Mesodermal cell (in vitro differentiated cells): ENCODE results near the gene DMRTC2.
A peak's percentile ranks its signal among the peaks of the same experiment; 100 is the strongest.

Experiments used
- H3K27ac ChIP-seq: 2 replicates; pipeline ENCODE4 v1.7.0; 2013; ENCODE audit warnings: mild to moderate bottlenecking, low read depth, low read length, moderate library complexity; ENCODE audit not compliant: severe bottlenecking
- H3K36me3 ChIP-seq: 2 replicates; pipeline ENCODE4 v1.7.1; 2013; ENCODE audit warnings: mild to moderate bottlenecking, low read length, moderate library complexity; ENCODE audit not compliant: control insufficient read depth, insufficient read depth
- H3K4me1 ChIP-seq: one replicate; pipeline ENCODE4 v1.7.1; 2013; ENCODE audit warnings: mild to moderate bottlenecking, low read length; ENCODE audit not compliant: insufficient read depth, control insufficient read depth, poor library complexity, severe bottlenecking
- H3K4me3 ChIP-seq: 2 replicates; pipeline ENCODE4 v1.7.0; 2013; ENCODE audit warnings: low read length, control low read depth, mild to moderate bottlenecking; ENCODE audit not compliant: insufficient read depth, poor library complexity, severe bottlenecking; ENCODE audit errors: extremely low read depth
- H3K9me3 ChIP-seq: 2 replicates; pipeline ENCODE4 v1.7.1; 2013; ENCODE audit warnings: mild to moderate bottlenecking, low read length, moderate library complexity; ENCODE audit not compliant: control insufficient read depth
- WGBS, 2 experiments: methylation state at CpG; one replicate each; pipeline ENCODE4 v1.1.5; 2013; ENCODE audit warnings: missing lambda C conversion rate in 2 of 2; ENCODE audit not compliant: insufficient coverage in 2 of 2; 5-methylcytosine and 5-hydroxymethylcytosine counted together

Gene DMRTC2

DNA sequence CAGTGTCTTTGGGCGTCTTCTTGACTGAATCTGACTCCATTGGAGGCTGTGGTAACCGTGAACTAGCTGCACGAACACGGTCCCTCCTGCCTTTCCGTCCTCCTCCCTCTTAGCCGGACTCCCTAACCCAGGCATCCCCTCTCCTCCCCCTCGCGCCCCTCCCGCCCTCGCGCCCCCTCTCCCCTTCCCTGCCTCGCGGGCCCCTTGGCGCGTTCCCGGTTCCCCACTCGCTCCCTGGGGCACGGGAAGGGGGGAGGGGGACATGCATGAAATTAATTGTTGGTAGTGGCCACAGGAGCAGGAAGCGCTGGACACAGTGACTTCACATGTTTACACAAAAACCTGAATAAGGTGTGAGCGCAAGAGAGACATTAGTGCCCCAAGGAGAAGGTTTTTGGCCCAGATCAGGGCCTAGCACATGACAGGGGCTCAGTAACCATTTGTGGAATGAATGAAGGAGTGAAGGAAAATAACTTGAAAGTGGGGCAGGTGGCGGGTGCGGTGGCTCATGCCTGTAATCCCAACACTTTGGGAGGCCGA, 279 bp downstream of the DMRTC2 start:
- Histone ChIP-seq H3K4me1 (no peaks in the 10 kb centered on the region), H3K27ac (no peak overlapping the region), H3K36me3 (no peaks in the 10 kb centered on the region), H3K9me3 (no peaks in the 10 kb centered on the region), H3K4me3 (no peak overlapping the region)
- 90 to 95% methylated on average over 6 to 11 of the region's 23 CpGs for WGBS, 2 experiments

GRCh38 chr19:41847351-41848105, 2.7 kb downstream of the DMRTC2 start:
- H3K4me1 ChIP-seq, result no peaks in the 10 kb centered on the region
- 82 to 90% methylated on average over 14 to 18 of the region's 19 CpGs for WGBS, 2 experiments
- no peak overlapping the region for H3K27ac ChIP-seq
- H3K4me3 ChIP-seq, result no peak overlapping the region
- H3K9me3 ChIP-seq, result no peaks in the 10 kb centered on the region
- no peaks in the 10 kb centered on the region for H3K36me3 ChIP-seq

DNA sequence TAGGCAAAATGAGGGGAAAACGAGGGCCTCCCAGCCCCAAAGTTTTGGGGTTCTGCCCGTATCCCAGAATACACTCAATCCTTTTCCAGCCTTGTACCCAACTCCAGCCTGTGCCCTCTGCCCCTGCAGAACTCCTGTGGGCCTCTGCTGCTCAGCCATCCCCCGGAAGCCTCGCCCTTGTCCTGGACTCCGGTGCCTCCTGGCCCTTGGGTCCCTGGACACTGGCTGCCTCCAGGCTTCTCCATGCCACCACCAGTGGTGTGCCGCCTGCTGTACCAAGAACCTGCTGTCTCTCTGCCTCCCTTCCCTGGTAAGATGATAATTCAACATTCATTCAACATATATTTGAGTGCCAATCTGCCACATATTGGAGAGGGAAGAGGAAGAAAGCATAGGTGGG, 3.8 kb downstream of the DMRTC2 start:
- WGBS, 2 experiments, result 80 to 84% methylated on average over 5 of the region's 6 CpGs
- no peak overlapping the region for H3K27ac ChIP-seq
- H3K9me3 ChIP-seq, result no peaks in the 10 kb centered on the region
- no peaks in the 10 kb centered on the region for H3K36me3 ChIP-seq
- no peaks in the 10 kb centered on the region for H3K4me1 ChIP-seq
- no peak overlapping the region for H3K4me3 ChIP-seq

GRCh38 chr19:41849067-41849466, 4.2 kb downstream of the DMRTC2 start:
- H3K4me1 ChIP-seq, result no peaks in the 10 kb centered on the region
- WGBS, 2 experiments, result 83% methylated on average over 1 of the region's 2 CpGs; no CpG with 5 or more reads in 1 of the 2 experiments
- H3K36me3 ChIP-seq, result no peaks in the 10 kb centered on the region
- no peaks in the 10 kb centered on the region for H3K9me3 ChIP-seq
- H3K27ac ChIP-seq, result no peak overlapping the region
- H3K4me3 ChIP-seq, result no peak overlapping the region

DNA sequence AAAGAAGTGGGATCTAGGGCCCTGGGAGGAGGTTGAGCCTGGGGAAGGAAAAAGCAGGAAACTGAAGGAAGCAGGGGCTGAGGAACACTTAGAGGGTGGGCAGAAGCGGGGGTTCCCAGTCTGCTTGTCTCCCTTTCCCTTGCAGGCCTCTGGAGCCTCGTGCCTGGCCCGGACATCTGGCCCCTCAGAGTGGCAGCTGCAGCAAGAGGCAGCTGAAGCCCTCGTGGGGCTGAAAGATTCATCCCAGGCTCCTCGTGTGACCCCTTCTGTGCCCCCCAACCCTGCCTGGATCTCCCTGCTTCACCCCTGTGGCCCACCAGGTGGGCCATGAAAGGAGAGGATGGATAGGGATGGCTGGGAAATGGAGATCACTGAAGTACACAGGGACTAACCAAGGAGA, 5.5 kb downstream of the DMRTC2 start:
- Histone ChIP-seq H3K36me3 (no peaks in the 10 kb centered on the region), H3K9me3 (no peaks in the 10 kb centered on the region), H3K27ac (no peak overlapping the region), H3K4me3 (no peak overlapping the region), H3K4me1 (no peaks in the 10 kb centered on the region)
- 76 to 100% methylated on average over 1 to 4 of the region's 5 CpGs for WGBS, 2 experiments

DNA sequence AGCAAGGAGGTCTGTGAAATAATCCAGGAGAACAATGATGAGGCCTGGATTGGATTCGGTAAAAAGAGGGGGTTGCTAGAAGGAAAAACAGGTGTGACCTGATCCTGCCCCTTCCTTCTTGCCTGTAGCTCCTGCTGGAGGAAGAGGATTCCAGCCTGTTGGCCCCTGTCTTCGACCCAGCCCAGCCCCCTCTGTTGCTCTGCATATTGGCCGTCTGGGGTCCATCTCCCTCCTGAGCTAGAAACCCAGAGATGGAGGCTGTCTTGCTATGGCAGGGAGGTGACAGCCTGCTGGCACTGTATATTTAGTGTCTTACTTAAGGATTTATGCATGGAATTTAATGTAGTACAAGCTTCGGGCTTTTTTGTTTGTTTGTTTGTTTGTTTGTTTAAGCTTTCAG, 6.6 kb downstream of the DMRTC2 start:
- H3K4me1 ChIP-seq, result no peaks in the 10 kb centered on the region
- H3K4me3 ChIP-seq, result no peak overlapping the region
- H3K36me3 ChIP-seq, result no peaks in the 10 kb centered on the region
- no peaks in the 10 kb centered on the region for H3K9me3 ChIP-seq
- H3K27ac ChIP-seq, result no peak overlapping the region
- 36 to 55% methylated on average over 3 of the region's 4 CpGs for WGBS, 2 experiments

DNA sequence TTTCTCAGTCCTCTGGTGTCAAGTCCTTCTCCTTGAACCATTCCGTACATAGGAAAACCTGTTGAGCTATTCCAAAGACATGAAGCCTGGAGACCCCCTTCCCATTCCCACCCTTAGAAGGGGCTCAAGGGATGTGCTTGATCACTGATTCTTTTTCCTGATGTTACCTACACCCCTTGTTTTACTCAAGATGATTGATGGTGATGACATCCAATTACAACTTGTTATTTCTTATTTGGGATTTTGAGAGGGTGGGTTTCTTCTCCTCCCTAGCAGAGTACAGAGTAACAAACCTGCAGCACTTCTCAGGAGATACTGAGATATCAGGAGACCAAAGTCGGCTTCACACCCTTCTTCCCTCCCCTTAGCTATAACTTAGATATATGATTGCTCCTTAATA, 8.5 kb downstream of the DMRTC2 start:
- Histone ChIP-seq H3K9me3 (no peaks in the 10 kb centered on the region), H3K4me3 (no peak overlapping the region), H3K4me1 (no peaks in the 10 kb centered on the region), H3K36me3 (no peaks in the 10 kb centered on the region), H3K27ac (no peak overlapping the region)
- 67% methylated on average over 1 of the region's 2 CpGs; no CpG with 5 or more reads in 1 of the 2 experiments for WGBS, 2 experiments

DNA sequence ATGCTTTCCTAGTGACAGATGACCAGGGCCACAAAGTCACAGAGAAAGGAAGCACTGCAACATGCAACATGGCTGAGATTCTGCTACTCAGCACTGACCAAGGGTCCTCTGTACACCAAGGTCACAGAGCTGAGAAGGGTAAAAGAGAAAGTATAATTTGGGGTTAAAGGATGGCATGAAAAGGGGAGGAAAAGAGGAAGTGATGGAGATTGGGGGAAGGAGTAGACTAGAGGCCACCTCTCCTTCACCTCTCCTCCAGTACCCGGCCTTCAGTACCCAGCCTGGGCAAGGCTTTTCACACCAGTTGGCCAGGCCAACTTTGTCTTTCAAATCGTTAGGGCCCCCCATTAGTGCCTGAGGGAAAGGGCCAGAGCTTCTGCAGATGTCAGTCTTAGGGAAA, 8.9 kb downstream of the DMRTC2 start:
- no peaks in the 10 kb centered on the region for H3K4me1 ChIP-seq
- H3K27ac ChIP-seq, result no peak overlapping the region
- no peaks in the 10 kb centered on the region for H3K36me3 ChIP-seq
- H3K4me3 ChIP-seq, result no peak overlapping the region
- WGBS, 2 experiments, result 33 to 61% methylated on average over 1 to 2 of the region's 2 CpGs
- H3K9me3 ChIP-seq, result no peaks in the 10 kb centered on the region

DNA sequence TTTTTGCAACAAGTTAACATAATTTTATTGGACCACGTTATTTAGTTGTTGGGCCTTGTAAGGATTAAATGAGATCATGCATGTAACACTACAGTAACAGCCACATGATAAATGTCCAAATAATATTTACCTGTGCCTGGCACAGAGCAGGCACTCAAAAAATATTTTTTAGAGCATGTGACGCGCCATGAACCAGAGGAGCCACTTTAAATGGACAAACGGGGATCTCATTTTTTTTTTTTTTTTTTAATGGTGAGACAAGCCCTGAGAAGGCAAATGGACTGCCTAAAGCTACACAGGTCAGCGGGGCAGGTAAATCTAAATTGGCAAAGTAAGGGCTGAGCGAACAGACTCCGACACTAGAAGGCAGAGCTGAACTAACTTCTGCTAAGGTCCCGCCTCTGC, 14.4 kb downstream of the DMRTC2 start:
- H3K4me3 ChIP-seq, result peak overlapping the region; percentile 96
- H3K4me1 ChIP-seq, result peaks cover 29% of the 10 kb centered on the region
- no peak overlapping the region for H3K27ac ChIP-seq
- H3K36me3 ChIP-seq, result peaks cover 36% of the 10 kb centered on the region
- WGBS, 2 experiments, result 10 to 11% methylated on average over 6 to 7 of the region's 8 CpGs
- H3K9me3 ChIP-seq, result no peaks in the 10 kb centered on the region

DNA sequence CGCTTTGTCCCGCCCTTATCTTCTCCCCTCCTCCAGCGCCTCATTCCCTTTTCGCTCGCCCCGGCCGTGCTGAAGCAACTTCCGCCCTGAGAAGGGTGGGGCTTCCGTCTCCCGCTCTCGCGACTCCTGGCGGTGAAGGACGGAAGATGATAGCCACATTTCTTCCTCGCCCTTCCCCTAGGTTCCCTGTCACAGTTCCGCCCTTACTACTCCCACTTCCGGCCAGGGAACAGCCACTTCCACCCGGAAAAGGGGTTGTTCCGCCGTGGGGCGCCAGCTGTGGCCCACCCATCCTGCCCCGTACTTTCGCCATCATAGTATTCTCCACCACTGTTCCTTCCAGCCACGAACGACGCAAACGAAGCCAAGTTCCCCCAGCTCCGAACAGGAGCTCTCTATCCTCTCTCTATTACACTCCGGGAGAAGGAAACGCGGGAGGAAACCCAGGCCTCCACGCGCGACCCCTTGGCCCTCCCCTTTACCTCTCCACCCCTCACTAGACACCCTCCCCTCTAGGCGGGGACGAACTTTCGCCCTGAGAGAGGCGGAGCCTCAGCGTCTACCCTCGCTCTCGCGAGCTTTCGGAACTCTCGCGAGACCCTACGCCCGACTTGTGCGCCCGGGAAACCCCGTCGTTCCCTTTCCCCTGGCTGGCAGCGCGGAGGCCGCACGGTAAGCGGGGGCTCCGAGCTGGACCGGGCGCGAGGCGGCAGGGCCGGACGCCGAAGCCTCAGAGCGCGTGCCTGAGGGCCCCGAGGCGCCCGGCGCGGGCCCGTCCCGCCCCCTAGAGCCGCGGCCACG, 15.0 kb downstream of the DMRTC2 start, which contains the start of gene RPS19:
TSS of gene RPS19 (plus strand) at position 638 of the 801 bp plus-strand sequence. CDS start 520 bp downstream, outside the sequence.
- 0% methylated on average over 42 to 62 of the region's 76 CpGs for WGBS, 2 experiments
- Histone ChIP-seq H3K9me3 (no peaks in the 10 kb centered on the region), H3K36me3 (peaks cover 42% of the 10 kb centered on the region), H3K27ac (peak within 1 kb of the TSS; percentile 94), H3K4me3 (peak within 1 kb of the TSS; percentile 96), H3K4me1 (peaks cover 35% of the 10 kb centered on the region)
